IMR-90 (cell line): ENCODE results near the gene MFSD12. TPM values are rescaled to one million over a fixed set of nuclear protein-coding genes. Genes with fewer than 3 reads are reported as not detected.

Experiments used
- ATAC-seq: fragments of 200-7000 bp; cut with Tn5 transposase; 2 replicates; pipeline ENCODE4 v1.9.1; 2020; ENCODE audit warnings: low read depth, mild to moderate bottlenecking, moderate library complexity
- BruUV-seq: library from RNA; stranded (reverse); fragments of 400-500 nt; replicated peaks from 2 replicates; lab custom pipeline; 2021; lab: Mats Ljungman, UMichigan
- CTCF ChIA-PET: fragments of 300-600 bp; formaldehyde crosslinking; extraction: SDS; loops from one replicate; lab custom pipeline; 2021; ENCODE audit warnings: antibody characterized with exemption; lab: Yijun Ruan, JAX
- POLR2A ChIA-PET: fragments of 300-600 bp; sonication (Branson Sonifier 250); formaldehyde crosslinking; loops from one replicate; lab custom pipeline; 2022; ENCODE audit warnings: antibody characterized with exemption; ENCODE audit not compliant: unreplicated experiment; lab: Charles Lee
- DNase-seq: peaks from one replicate; pipeline ENCODE4 v3.0.0; 2013
- H2AFZ ChIP-seq: replicated peaks from 2 replicates; pipeline ENCODE3; 2013; ENCODE audit warnings: low read length, mild to moderate bottlenecking; ENCODE audit not compliant: poor library complexity
- H2AK5ac ChIP-seq: 2 replicates; pipeline ENCODE4 v1.6.1; 2013; ENCODE audit warnings: low read depth, low read length, inconsistent platforms
- H2AK9ac ChIP-seq: replicated peaks from 2 replicates; pipeline ENCODE3; 2013; ENCODE audit warnings: mild to moderate bottlenecking, low read depth, low read length, moderate library complexity; ENCODE audit not compliant: poor library complexity
- H2BK120ac ChIP-seq: 2 replicates; pipeline ENCODE4 v1.6.1; 2013; ENCODE audit warnings: low read depth, low read length, inconsistent platforms
- H2BK15ac ChIP-seq: 3 replicates; pipeline ENCODE4 v1.6.1; 2013; ENCODE audit warnings: low read depth, low read length, inconsistent platforms
- H2BK20ac ChIP-seq: 2 replicates; pipeline ENCODE4 v1.6.1; 2013; ENCODE audit warnings: low read depth, mild to moderate bottlenecking, inconsistent platforms, low read length, moderate library complexity
- H2BK5ac ChIP-seq: 2 replicates; pipeline ENCODE4 v1.6.1; 2013; ENCODE audit warnings: mild to moderate bottlenecking, low read depth, low read length, inconsistent platforms; ENCODE audit not compliant: poor library complexity, severe bottlenecking
- H3K14ac ChIP-seq: replicated peaks from 2 replicates; pipeline ENCODE4 v1.6.1; 2013; ENCODE audit warnings: low read depth, low read length, inconsistent platforms
- H3K18ac ChIP-seq: 2 replicates; pipeline ENCODE4 v1.6.1; 2013; ENCODE audit warnings: low read depth, low read length, control low read depth
- H3K23ac ChIP-seq: 2 replicates; pipeline ENCODE4 v1.6.1; 2013; ENCODE audit warnings: low read depth, low read length, inconsistent platforms
- H3K27ac ChIP-seq: 2 replicates; pipeline ENCODE4 v1.5.1; 2013; ENCODE audit warnings: mild to moderate bottlenecking, control low read depth, low read length; ENCODE audit not compliant: insufficient read depth
- H3K27me3 ChIP-seq: 2 replicates; pipeline ENCODE4 v1.6.1; 2013; ENCODE audit warnings: low read length; ENCODE audit not compliant: control insufficient read depth, insufficient read depth
- H3K36me3 ChIP-seq: 2 replicates; pipeline ENCODE4 v1.6.1; 2013; ENCODE audit warnings: low read length, mixed read lengths; ENCODE audit not compliant: control insufficient read depth, insufficient read depth
- H3K4ac ChIP-seq: 2 replicates; pipeline ENCODE4 v1.6.1; 2013; ENCODE audit warnings: low read depth, low read length, inconsistent platforms
- H3K4me1 ChIP-seq: 2 replicates; pipeline ENCODE4 v1.6.1; 2013; ENCODE audit warnings: low read length, mixed read lengths; ENCODE audit not compliant: control insufficient read depth, insufficient read depth
- H3K4me2 ChIP-seq: 2 replicates; pipeline ENCODE4 v1.6.1; 2013; ENCODE audit warnings: low read depth, mild to moderate bottlenecking, control low read depth, low read length, moderate library complexity
- H3K4me3 ChIP-seq: 2 replicates; pipeline ENCODE4 v1.5.1; 2013; ENCODE audit warnings: low read depth, mild to moderate bottlenecking, control low read depth, low read length, moderate library complexity; ENCODE audit not compliant: insufficient read depth
- H3K56ac ChIP-seq: 2 replicates; pipeline ENCODE4 v1.6.1; 2013; ENCODE audit warnings: low read length, inconsistent platforms; ENCODE audit not compliant: insufficient read depth; ENCODE audit errors: extremely low read depth
- H3K79me1 ChIP-seq, 2 experiments: 2 replicates each; pipeline ENCODE4 v1.6.1; 2013; ENCODE audit warnings: low read length in 2 of 2, inconsistent platforms in 1 of 2, low read depth in 1 of 2
- H3K9ac ChIP-seq: 2 replicates; pipeline ENCODE4 v1.6.1; 2013; ENCODE audit warnings: low read depth, low read length, control low read depth
- H3K9me1 ChIP-seq: 2 replicates; pipeline ENCODE4 v1.6.1; 2013; ENCODE audit warnings: low read length, inconsistent platforms; ENCODE audit not compliant: insufficient read depth
- H3K9me3 ChIP-seq: 2 replicates; pipeline ENCODE4 v1.6.1; 2013; ENCODE audit warnings: low read length; ENCODE audit not compliant: control insufficient read depth, insufficient read depth
- H4K20me1 ChIP-seq: 2 replicates; pipeline ENCODE4 v1.6.1; 2013; ENCODE audit warnings: low read length, inconsistent platforms; ENCODE audit not compliant: insufficient read depth
- H4K5ac ChIP-seq: 2 replicates; pipeline ENCODE4 v1.6.1; 2013; ENCODE audit warnings: mild to moderate bottlenecking, low read depth, low read length, control low read depth
- H4K8ac ChIP-seq, 2 experiments: 2 replicates each; pipeline ENCODE4 v1.6.1; 2013; ENCODE audit warnings: low read depth in 2 of 2, low read length in 2 of 2, control low read depth in 1 of 2, inconsistent platforms in 1 of 2
- H4K91ac ChIP-seq: 2 replicates; pipeline ENCODE4 v1.6.1; 2013; ENCODE audit warnings: low read depth, low read length, inconsistent platforms; ENCODE audit not compliant: insufficient read depth
- BHLHE40 ChIP-seq: fragments of 150-350 bp; IDR thresholded peaks from 2 replicates; pipeline ENCODE4 v1.6.1; 2016; ENCODE audit warnings: mild to moderate bottlenecking, low read depth, low read length
- CEBPB ChIP-seq: IDR thresholded peaks from 2 replicates; pipeline ENCODE4 v1.6.1; 2012; ENCODE audit warnings: low read depth, low read length, improper control_type of control experiment
- CHD1 ChIP-seq: IDR thresholded peaks from 2 replicates; pipeline ENCODE4 v1.6.1; 2012; ENCODE audit warnings: low read depth, low read length, improper control_type of control experiment
- FOS ChIP-seq: fragments of 150-350 bp; IDR thresholded peaks from 2 replicates; pipeline ENCODE4 v1.6.1; 2016; ENCODE audit warnings: low read depth, low read length
- MAFK ChIP-seq: IDR thresholded peaks from 2 replicates; pipeline ENCODE4 v1.6.1; 2012; ENCODE audit warnings: low read depth, low read length, improper control_type of control experiment
- MAZ ChIP-seq: IDR thresholded peaks from 2 replicates; pipeline ENCODE4 v1.6.1; 2012; ENCODE audit warnings: low read depth, mild to moderate bottlenecking, low read length, improper control_type of control experiment, moderate library complexity, borderline replicate concordance
- MXI1 ChIP-seq: IDR thresholded peaks from 2 replicates; pipeline ENCODE4 v1.6.1; 2012; ENCODE audit warnings: low read depth, mild to moderate bottlenecking, low read length, moderate library complexity, borderline replicate concordance
- NFE2L2 ChIP-seq: fragments of 150-350 bp; IDR thresholded peaks from 2 replicates; pipeline ENCODE4 v1.6.1; 2016; ENCODE audit warnings: low read depth, mild to moderate bottlenecking, low read length
- POLR2A ChIP-seq: IDR thresholded peaks from 2 replicates; pipeline ENCODE4 v1.6.1; 2012; ENCODE audit warnings: mild to moderate bottlenecking, low read depth, low read length
- RAD21 ChIP-seq: IDR thresholded peaks from 2 replicates; pipeline ENCODE4 v1.6.1; 2012; ENCODE audit warnings: low read length, improper control_type of control experiment
- RCOR1 ChIP-seq: IDR thresholded peaks from 2 replicates; pipeline ENCODE4 v1.6.1; 2012; ENCODE audit warnings: mild to moderate bottlenecking, low read length, improper control_type of control experiment; ENCODE audit not compliant: insufficient replicate concordance
- RFX5 ChIP-seq: IDR thresholded peaks from 2 replicates; pipeline ENCODE4 v1.8.0; 2012; ENCODE audit warnings: low read depth, mild to moderate bottlenecking, low read length, moderate library complexity
- SMC3 ChIP-seq: fragments of 150-350 bp; IDR thresholded peaks from 2 replicates; pipeline ENCODE4 v1.6.1; 2016; ENCODE audit warnings: low read depth, mild to moderate bottlenecking, antibody characterized with exemption, low read length, moderate library complexity
- whole genome bisulfite sequencing, 2 experiments: methylation state at CpG; one replicate each; pipeline versions ENCODE4 v1.1.5 to v1.1.7; 2013; ENCODE audit warnings: missing lambda C conversion rate in 2 of 2; ENCODE audit not compliant: insufficient read length in 1 of 2; ENCODE audit errors: extremely low coverage in 2 of 2; 5-methylcytosine and 5-hydroxymethylcytosine counted together
- dilution Hi-C: fragments of 300-500 bp; cut with HindIII; formaldehyde crosslinking; loops from one replicate; pipeline ENCODE4 v1.14.3; 2018; ENCODE audit warnings: low sequenced_read_pairs; ENCODE audit not compliant: unreplicated experiment
- in situ Hi-C: fragments of 300-500 bp; cut with MboI; formaldehyde crosslinking; loops from 3 replicates; pipeline ENCODE4 v1.14.3; 2019; ENCODE audit warnings: low sequenced_read_pairs, inconsistent platforms, mixed read lengths
- intact Hi-C: fragments of 100-400 bp; cut with micrococcal nuclease; formaldehyde crosslinking; loops from 2 replicates; pipeline ENCODE4 v1.10.0; 2022
- polyA plus RNA-seq, 3 experiments: library from polyadenylated mRNA; depleted of rRNA; stranded (reverse); fragments of >200 nt; gene quantifications; 2 replicates each; pipeline ENCODE4 v1.2.3, GENCODE V29; 2012; ENCODE audit warnings: low replicate concordance in 1 of 3
- total RNA-seq: library from RNA; depleted of rRNA; stranded (reverse); fragments of >200 nt; gene quantifications from 2 replicates; pipeline ENCODE4 v1.2.3, GENCODE V29; 2012
- TF ChIP-seq, protein P1 (sequence below): fragments of 150-350 bp; IDR thresholded peaks from 2 replicates; pipeline ENCODE4 v1.6.1; 2017; ENCODE audit warnings: mild to moderate bottlenecking, antibody characterized with exemption, low read length, low read depth
- TF ChIP-seq, protein P2 (sequence below): conservative IDR thresholded peaks from 2 replicates; pipeline ENCODE4 v1.5.1; 2012; ENCODE audit warnings: mild to moderate bottlenecking, low read depth, low read length, improper control_type of control experiment
- TF ChIP-seq, protein P3 (sequence below): fragments of 150-350 bp; IDR thresholded peaks from 2 replicates; pipeline ENCODE4 v1.6.1; 2016; ENCODE audit warnings: low read depth, mild to moderate bottlenecking, low read length, moderate library complexity, borderline replicate concordance

Gene MFSD12
- total and polyA plus RNA-seq, 2 of the 4 experiments (the other 2 are of a cell fraction) = 20.4 to 77.2 TPM

DNA sequence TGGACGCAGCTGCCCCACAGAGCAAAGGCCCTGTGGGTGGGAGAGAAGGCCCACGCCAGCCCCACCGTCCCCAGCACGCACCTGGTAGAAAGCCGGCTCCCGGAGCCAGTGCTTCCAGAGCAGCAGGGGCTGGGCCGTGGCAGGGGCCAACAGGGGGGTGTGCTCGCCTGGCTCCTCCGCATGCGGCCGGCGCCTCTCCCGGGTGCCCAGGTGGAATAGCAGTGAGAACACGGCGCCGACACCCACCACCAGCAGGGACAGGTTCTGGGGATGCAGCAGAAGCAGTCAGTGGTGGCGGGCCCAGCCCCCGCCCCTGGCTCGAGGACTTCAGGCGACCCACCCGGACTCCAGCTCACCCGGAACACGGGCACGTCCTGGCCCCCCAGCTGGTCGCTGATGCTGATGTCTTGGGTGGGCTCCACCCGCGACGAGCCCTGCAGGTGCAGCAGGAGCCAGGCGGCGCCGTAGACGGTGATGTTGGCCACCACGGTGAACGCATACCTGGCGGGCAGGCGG, 9.6 kb downstream of the MFSD12 start:
- Histone ChIP-seq H3K14ac (no peak overlapping the region), H3K4me3 (no peak overlapping the region), H2AK5ac (no peak overlapping the region), H3K56ac (no peak overlapping the region), H2BK120ac (no peak overlapping the region), H3K9me3 (no peaks in the 10 kb centered on the region), H3K4me2 (no peak overlapping the region), H4K8ac (no peak overlapping the region), H3K27ac (no peak overlapping the region), H4K20me1 (peaks cover 36% of the 10 kb centered on the region), H2BK20ac (no peak overlapping the region), H2AK9ac (no peak overlapping the region), H3K27me3 (no peaks in the 10 kb centered on the region), H2BK15ac (no peak overlapping the region), H3K4ac (no peak overlapping the region), H2AFZ (no peak overlapping the region), H3K9me1 (no peaks in the 10 kb centered on the region), H3K18ac (no peak overlapping the region), H3K23ac (no peak overlapping the region), H3K9ac (no peak overlapping the region), H3K79me1 (peaks cover 8 to 29% of the 10 kb centered on the region in 2 experiments), H4K91ac (no peak overlapping the region), H2BK5ac (no peak overlapping the region), H3K4me1 (peaks cover 1% of the 10 kb centered on the region; the same call in 1 of the 2 replicates), H4K5ac (no peak overlapping the region), H3K36me3 (peaks cover 32% of the 10 kb centered on the region)
- BruUV-seq = no TSS peak
- DNase-seq = no peak
- in situ Hi-C loops = no loop called here
- ATAC-seq = no peak
- CTCF ChIA-PET = no interaction called here
- TF ChIP-seq MAZ = no peak
- TF ChIP-seq RFX5 = no peak
- no peak for TF ChIP-seq CEBPB
- no peak for TF ChIP-seq MXI1
- no peak for TF ChIP-seq POLR2A
- TF ChIP-seq MAFK = no peak
- TF ChIP-seq, protein P1, sequence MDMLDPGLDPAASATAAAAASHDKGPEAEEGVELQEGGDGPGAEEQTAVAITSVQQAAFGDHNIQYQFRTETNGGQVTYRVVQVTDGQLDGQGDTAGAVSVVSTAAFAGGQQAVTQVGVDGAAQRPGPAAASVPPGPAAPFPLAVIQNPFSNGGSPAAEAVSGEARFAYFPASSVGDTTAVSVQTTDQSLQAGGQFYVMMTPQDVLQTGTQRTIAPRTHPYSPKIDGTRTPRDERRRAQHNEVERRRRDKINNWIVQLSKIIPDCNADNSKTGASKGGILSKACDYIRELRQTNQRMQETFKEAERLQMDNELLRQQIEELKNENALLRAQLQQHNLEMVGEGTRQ = no peak
- no peak for TF ChIP-seq NFE2L2
- no peak for TF ChIP-seq RAD21
- TF ChIP-seq RCOR1 = no peak
- TF ChIP-seq, protein P2, sequence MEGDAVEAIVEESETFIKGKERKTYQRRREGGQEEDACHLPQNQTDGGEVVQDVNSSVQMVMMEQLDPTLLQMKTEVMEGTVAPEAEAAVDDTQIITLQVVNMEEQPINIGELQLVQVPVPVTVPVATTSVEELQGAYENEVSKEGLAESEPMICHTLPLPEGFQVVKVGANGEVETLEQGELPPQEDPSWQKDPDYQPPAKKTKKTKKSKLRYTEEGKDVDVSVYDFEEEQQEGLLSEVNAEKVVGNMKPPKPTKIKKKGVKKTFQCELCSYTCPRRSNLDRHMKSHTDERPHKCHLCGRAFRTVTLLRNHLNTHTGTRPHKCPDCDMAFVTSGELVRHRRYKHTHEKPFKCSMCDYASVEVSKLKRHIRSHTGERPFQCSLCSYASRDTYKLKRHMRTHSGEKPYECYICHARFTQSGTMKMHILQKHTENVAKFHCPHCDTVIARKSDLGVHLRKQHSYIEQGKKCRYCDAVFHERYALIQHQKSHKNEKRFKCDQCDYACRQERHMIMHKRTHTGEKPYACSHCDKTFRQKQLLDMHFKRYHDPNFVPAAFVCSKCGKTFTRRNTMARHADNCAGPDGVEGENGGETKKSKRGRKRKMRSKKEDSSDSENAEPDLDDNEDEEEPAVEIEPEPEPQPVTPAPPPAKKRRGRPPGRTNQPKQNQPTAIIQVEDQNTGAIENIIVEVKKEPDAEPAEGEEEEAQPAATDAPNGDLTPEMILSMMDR = no peak
- no peak for TF ChIP-seq CHD1
- TF ChIP-seq, protein P3, sequence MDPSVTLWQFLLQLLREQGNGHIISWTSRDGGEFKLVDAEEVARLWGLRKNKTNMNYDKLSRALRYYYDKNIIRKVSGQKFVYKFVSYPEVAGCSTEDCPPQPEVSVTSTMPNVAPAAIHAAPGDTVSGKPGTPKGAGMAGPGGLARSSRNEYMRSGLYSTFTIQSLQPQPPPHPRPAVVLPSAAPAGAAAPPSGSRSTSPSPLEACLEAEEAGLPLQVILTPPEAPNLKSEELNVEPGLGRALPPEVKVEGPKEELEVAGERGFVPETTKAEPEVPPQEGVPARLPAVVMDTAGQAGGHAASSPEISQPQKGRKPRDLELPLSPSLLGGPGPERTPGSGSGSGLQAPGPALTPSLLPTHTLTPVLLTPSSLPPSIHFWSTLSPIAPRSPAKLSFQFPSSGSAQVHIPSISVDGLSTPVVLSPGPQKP = no peak
- no peak for TF ChIP-seq SMC3
- no peak for TF ChIP-seq FOS
- TF ChIP-seq BHLHE40 = no peak
- intact Hi-C loops = no loop called here
- WGBS, 2 experiments = 89% methylated on average over 33 of the region's 36 CpGs; no CpG with 5 or more reads in 1 of the 2 experiments
- POLR2A ChIA-PET = no interaction called here
- dilution Hi-C loops = no loop called here
